Stimulated activated CD8-positive, alpha-beta memory T cell treated with anti-CD3 and anti-CD28 coated beads, Interleukin-15, amount 100 ng/mL, for 48 hours (primary cell): Measurements from ENCODE around the gene NDUFS6.

Experiments used
- DNase-seq, 2 donors: peaks; one replicate each; pipeline ENCODE4 v3.0.0-alpha.2; 2020; ENCODE audit warnings: low read depth in 2 of 2

The NDUFS6 gene

DNA sequence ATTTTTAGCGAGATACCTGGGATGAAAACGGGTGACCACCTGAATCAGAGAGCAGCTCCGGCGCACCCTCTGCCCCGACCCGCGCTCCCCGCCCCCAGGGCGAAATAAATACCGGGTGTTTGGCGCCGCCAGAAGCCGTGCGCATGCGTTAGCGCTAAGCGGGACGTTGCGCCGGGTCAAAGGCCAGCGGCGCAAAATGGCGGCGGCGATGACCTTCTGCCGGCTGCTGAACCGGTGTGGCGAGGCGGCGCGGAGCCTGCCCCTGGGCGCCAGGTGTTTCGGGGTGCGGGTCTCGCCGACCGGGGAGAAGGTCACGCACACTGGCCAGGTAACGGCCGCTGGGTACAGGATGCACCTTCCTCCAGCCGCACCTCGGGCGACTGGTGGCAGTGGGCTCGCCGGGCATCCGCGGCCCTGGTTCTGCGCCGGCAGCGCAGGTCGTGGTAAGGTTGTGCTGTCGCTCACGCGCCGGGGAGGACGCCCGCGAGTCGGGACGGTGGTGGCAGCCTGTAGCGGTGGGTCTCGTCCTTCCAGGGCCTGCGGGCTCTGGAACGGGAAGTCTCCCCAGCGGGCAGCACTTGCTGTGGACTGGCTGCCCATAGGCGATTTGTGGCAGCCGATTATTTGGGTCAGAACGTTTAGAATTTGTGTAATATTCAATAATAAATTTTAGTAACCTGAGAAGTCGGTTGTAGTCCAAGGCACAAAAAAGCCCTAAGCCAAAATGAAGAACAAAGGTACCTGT is at the start of gene NDUFS6:
NDUFS6 (plus strand) TSS at position 186 of the 745 bp plus-strand sequence; CDS start at position 197, 11 bp downstream.
- DNase-seq: peak; percentile 69 to 80

GRCh38 chr5:1751864-1752822 is 49.1 kb upstream of the NDUFS6 start:
- DNase-seq: no peak

DNA sequence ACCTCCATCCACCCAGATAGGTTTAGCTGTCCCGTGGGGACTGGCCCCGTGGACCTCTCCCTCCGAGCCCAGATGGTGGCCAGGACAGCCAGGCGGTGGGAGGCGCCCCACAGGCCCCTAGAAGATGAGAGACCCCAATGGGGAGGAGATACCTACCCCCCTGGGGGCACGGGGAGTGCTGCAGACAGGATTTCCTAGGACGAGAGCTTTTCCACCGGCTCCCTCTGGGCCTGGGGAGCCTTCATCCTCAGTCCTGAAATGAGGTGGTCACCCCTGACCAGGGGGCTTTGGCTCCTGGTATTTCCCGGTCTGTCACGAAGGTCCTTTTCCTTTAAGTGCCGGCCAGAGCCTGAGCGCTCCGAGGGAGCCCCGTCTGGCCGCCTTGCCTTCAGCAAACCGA is 48.3 kb upstream of the NDUFS6 start:
- no peak for DNase-seq

- no peak for DNase-seq
Observed at GRCh38 chr5:1753490-1753889, 47.7 kb upstream of the NDUFS6 start.

GRCh38 chr5:1754531-1755220 is 46.5 kb upstream of the NDUFS6 start:
- no peak for DNase-seq

DNA sequence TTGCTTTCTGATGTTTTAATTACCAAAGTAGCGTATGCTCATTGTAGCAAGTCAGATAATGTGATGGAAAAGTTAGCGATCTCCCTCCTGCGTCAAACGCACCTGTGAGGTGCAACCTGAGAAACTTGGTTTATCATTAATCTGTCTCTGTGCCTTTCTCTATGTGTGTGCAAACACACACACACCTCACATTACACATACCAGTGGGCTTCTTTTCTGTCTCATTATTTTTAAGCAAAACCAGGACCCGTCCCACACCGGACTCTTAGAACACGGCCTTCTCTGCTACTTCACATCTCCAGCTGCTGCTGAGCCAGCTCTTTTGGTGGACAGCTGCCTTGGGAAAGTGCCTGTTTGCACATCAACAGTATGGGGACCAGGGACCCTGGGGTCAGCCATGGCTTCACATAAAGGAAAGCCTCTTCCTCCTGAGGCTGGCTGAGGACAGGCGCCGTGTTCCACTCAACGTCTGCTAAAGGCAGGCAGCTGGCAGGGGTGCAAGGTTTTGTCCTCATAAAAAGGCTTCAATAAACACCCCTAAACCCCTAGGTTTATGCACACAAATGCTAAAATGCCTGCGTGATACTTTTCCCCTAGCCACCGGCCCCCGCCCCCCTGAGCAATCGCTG is 45.8 kb upstream of the NDUFS6 start:
- DNase-seq: no peak

GRCh38 chr5:1756481-1756880 is 44.7 kb upstream of the NDUFS6 start:
- no peak for DNase-seq

GRCh38 chr5:1757511-1757910 is 43.7 kb upstream of the NDUFS6 start:
- no peak for DNase-seq

GRCh38 chr5:1758574-1758973 is 42.6 kb upstream of the NDUFS6 start:
- DNase-seq: no peak

GRCh38 chr5:1759378-1759970 is 41.7 kb upstream of the NDUFS6 start:
- no peak for DNase-seq

DNA sequence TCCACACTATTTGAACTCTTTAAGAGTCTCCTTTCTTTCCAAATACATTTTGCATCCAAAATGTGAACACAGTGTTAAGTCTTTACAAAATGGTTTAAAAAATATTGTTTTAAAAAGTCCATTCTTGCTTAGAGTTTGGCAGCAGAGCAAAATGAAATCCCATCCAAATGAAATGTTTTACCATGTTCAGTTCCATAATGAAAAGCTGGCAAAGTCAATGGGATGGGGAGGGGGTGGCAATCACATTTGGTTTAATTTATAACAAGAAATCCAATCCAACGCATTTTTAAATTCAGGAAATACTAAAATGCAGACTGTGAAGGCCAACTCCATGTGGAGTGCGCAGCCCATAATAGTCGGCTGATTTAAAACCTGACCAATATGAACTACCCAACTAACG is 41.0 kb upstream of the NDUFS6 start:
- no peak for DNase-seq

DNA sequence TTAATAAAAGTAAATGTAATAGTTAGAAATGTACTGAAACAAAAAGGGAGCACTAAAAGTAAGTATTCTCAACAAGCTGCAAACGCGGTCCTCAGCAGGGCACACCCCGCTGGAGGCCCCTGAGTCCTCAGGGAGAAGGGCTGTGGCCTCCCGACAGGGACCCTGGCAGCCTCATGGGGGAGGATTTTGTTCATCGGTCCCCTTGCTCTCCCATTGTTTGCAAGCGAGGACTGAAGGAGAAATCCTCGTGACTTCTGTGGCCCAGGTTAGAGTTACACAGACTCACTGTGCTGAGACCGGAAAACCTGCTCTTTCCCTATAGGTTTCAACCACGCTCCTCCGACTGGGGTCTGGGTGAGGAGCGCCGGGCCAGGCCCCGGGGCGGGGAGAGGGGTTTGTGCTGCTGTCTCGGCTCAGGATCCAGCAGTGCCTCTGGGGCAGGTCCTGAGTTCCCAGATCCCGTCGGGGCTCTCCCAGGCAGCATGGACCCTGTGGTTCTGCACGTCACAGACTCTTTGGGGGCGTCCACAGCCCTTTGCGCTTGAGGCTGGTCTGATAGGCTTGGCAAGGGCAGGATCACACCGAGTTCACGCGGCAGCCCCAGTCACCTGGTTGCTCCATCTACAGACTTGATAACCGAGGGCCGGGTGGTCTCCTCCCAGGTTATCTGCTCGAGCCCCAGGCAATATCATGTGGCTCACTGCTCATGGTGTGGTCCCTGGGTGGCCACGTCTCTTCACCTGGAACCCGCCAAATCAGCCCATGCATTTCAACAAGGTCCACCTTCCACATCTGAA is 40.4 kb upstream of the NDUFS6 start:
- DNase-seq: no peak

DNA sequence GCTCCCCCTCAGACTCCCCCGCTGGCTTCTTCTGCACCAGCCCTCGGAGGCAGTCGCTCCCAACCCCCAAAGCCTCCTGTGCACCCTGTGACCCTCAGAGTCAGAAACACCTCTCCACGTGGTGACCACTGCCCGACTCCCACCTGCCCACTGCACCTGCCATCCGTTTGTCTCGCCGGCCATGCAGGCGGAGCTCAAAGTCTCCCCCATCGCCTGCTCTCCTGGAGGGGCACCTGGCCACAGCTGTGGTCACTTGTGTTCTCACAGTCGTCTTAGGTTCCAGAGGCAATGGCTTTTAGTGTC is 39.8 kb upstream of the NDUFS6 start:
- DNase-seq: no peak

DNA sequence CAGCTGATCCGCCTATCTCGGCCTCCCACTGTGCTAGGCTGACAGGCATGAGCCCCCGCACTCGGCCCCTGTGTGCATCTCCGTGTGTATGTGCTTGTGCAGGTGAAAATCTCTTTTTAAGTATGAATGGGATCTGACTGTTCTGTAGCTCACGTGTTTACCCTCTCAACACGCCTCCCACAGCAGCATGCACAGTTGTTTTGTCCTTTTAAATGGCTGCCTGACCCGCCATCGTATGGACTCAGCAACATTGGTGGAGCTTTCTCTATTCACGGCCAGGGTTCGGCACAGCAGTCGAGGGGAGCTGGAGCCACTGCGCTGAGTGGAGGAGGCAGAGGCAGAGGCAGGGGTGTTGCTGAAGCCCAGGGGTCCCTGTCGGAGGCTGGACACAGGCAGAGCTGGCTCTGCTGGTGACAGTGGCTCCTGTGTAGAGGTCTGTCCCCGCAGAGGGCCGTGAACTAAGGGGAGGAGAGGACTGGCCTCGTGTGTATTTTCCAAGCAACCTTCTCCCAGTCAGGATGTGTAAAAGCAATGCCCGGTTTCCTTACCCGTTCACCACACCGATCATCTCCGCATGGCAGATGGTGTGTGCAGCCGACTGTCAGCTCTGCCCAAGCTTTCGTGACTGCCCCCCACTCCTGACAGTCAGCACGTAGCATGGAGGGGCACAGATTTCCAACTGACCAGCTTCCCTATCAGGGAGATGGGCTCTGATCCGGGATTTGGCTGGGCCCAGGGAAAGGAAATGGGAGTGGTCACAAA is 38.9 kb upstream of the NDUFS6 start:
- no peak for DNase-seq

DNA sequence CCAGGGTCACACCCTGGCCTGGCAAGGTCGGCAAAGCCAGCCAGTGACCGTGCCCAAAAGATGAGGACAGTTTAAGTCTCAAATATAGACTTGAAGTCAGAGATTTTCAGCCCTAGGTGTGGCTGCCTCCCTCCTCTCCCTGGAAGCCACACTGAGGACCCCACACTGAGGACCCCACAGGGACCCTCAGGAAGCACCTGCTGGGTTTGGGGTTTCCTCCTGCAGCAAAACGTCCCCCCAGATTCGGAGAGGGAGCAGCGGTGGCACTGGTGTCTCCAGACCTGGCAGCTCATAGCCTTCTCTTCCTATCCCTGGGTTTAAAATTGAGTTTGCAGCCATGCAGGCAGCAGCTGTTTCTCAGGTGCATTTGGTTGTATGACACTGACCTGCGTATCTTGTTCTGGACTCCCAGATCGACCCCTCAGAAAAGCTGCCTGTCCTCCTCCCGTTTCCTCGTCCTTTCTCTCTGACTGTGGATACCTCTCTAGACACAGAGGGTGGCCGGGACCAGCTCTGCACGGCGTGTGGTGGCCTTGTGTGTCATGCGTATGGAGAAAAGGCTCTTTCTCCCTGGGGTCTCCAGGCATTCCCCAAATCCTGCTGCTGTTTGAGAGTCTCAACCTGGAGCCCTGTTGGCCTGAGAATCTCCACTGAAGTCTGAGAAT is 38.2 kb upstream of the NDUFS6 start:
- DNase-seq: no peak

DNA sequence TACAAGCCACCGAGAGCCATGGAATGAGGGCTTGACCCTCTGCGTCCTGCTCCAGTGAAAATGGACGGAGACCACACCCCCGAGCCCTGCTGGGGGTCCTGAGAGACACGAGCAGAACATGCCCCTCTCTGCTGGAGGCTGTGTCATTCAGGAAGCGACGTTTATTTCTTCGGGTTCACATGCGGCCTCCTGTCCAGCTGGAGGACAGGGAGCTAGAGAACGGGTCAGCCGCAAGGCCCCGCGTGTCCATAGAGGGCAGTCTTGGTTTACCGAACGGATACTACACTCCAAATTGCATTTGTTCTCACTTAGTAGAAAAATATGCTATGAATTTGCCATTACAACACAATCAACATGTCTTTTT is 37.7 kb upstream of the NDUFS6 start:
- peak in 1 of 2 donors; percentile 12 for DNase-seq

- no peak for DNase-seq
Observed at GRCh38 chr5:1763960-1764605, 37.1 kb upstream of the NDUFS6 start.

GRCh38 chr5:1764606-1764960 is 36.6 kb upstream of the NDUFS6 start:
- DNase-seq: no peak
